ENCODE data around the gene SRMS. TPM values are rescaled to one million over a fixed set of nuclear protein-coding genes. Genes with fewer than 3 reads are reported as not detected.

The SRMS gene
- polyA plus RNA-seq, 1 donor (not counting 4 experiments of a cell fraction or from before 2014, with no cell fraction given), result 0.10 TPM

DNA sequence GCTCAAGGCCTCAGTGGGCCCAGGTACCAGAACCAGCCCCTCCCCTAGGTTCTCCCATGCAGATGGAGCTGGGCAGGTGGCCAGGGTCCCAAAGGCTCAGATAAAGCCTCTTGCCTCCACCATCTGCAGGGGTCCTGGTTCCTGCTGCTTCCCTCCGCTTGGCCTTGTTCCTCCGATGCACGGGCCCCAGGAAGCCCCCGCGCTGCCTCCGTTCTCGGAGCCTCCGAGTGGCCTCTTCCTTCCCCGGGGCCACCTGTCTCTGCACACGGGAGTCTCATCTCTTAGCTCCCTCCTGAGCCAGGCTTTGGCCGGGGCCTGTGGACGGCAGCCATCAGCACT is 8.5 kb downstream of the SRMS start:
- Histone ChIP-seq H3K27ac (ENCODE audit: control insufficient read depth, insufficient read depth, low read length) (no peak overlapping the region), H3K4me3 (ENCODE audit: control insufficient read depth in 2 of 3, extremely low read depth in 1 of 3, insufficient read depth in 2 of 3, low read depth in 1 of 3, low read length in 3 of 3) (no peak overlapping the region), H4K20me1 (ENCODE audit: control insufficient read depth, extremely low read depth, insufficient read depth, low read length) (no peaks in the 10 kb centered on the region), H3K27me3 (ENCODE audit: control insufficient read depth, extremely low read depth, insufficient read depth, low read length) (no peaks in the 10 kb centered on the region), H3K36me3 (ENCODE audit: control insufficient read depth in 2 of 2, extremely low read depth in 1 of 2, insufficient read depth in 2 of 2, low read length in 2 of 2) (no peaks in the 10 kb centered on the region), H2AFZ (ENCODE audit: control insufficient read depth, low read length) (no peak overlapping the region), H3K9ac (ENCODE audit: control insufficient read depth, extremely low read depth, insufficient read depth, low read length) (no peak overlapping the region), H3K4me2 (ENCODE audit: control insufficient read depth, extremely low read depth, insufficient read depth, low read depth, low read length) (no peak overlapping the region), H3K9me3 (ENCODE audit: control insufficient read depth, low read depth, low read length) (no peaks in the 10 kb centered on the region), H3K79me2 (ENCODE audit: control insufficient read depth, insufficient read depth, low read length) (peaks cover 10% of the 10 kb centered on the region), H3K9me1 (ENCODE audit: control insufficient read depth, extremely low read depth, insufficient read depth, low read length) (no peaks in the 10 kb centered on the region), H3K4me1 (ENCODE audit: control insufficient read depth, extremely low read depth, insufficient read depth, low read length) (peaks cover 40% of the 10 kb centered on the region)
- DNase-seq (ENCODE audit: low read depth, low spot score), result no peak
- TF ChIP-seq, protein P1, sequence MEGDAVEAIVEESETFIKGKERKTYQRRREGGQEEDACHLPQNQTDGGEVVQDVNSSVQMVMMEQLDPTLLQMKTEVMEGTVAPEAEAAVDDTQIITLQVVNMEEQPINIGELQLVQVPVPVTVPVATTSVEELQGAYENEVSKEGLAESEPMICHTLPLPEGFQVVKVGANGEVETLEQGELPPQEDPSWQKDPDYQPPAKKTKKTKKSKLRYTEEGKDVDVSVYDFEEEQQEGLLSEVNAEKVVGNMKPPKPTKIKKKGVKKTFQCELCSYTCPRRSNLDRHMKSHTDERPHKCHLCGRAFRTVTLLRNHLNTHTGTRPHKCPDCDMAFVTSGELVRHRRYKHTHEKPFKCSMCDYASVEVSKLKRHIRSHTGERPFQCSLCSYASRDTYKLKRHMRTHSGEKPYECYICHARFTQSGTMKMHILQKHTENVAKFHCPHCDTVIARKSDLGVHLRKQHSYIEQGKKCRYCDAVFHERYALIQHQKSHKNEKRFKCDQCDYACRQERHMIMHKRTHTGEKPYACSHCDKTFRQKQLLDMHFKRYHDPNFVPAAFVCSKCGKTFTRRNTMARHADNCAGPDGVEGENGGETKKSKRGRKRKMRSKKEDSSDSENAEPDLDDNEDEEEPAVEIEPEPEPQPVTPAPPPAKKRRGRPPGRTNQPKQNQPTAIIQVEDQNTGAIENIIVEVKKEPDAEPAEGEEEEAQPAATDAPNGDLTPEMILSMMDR (optimal IDR thresholded peaks at IDR 0.05 in 1 of 3, IDR thresholded peaks at IDR 0.05 in 1 of 3, conservative IDR thresholded peaks at IDR 0.05 in 1 of 3; ENCODE audit: extremely low read depth in 1 of 3, insufficient read depth in 2 of 3, low read length in 3 of 3), result no peak
- TF ChIP-seq EZH2 (IDR thresholded peaks at IDR 0.05; ENCODE audit: low read length), result no peak
- no peak for FAIRE-seq
- dilution Hi-C loops (cut with MboI; ENCODE audit: extremely low pct_ligation_motif_present, low sequenced_read_pairs), result no loop called here

DNA sequence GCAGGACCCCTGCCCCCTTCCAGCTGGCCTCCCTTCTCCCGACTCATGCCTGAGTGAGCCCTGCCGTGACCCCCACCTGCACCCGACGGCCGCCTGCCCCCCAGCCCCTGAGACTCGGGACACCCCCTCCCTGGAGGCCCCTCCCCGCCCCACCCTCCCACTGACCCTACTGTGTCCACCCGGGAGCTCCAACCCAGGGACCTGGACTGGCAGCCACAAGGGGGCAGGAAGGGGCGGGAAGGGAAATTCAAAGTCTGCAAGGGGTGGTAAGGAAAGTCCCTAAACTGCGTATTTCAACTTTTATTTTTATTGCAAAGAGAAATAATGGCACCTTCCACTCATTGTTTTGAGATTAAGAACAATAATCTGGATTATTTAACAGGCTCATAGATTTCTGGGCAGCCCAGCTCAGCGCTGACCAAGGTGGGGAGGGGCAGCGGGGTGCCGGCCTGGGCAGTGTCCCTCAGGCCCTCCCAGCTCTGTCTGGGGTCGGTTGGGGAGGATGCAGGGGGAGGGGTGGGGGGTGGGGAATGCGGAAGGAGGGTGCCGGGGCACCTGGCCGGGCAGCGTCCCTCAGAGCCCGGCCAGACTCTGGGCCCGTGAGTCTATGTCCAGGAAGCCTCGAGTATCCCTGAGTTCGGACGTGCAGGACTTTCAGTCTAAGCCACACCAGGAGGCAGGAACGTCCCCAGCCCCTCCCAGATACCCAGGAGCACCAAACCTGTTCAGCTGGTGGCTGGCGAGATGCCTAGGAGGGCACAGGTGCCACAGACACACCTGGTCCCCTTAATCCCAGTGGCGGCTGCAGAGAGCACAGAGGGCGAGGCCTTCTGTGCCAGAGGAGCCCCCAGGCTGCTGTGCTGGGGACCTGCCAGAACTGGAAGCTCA is 9.1 kb downstream of the SRMS start:
- peaks cover 0 to 3% of the 10 kb centered on the region in 2 experiments for H3K36me3 ChIP-seq (ENCODE audit: control insufficient read depth in 2 of 2, extremely low read depth in 1 of 2, insufficient read depth in 2 of 2, low read length in 2 of 2)
- no peak overlapping the region for H3K27ac ChIP-seq (ENCODE audit: control insufficient read depth, insufficient read depth, low read length)
- no peak for DNase-seq (ENCODE audit: low read depth, low spot score)
- H3K27me3 ChIP-seq (ENCODE audit: control insufficient read depth, extremely low read depth, insufficient read depth, low read length), result no peaks in the 10 kb centered on the region
- peaks cover 10% of the 10 kb centered on the region for H3K79me2 ChIP-seq (ENCODE audit: control insufficient read depth, insufficient read depth, low read length)
- H2AFZ ChIP-seq (ENCODE audit: control insufficient read depth, low read length), result no peak overlapping the region
- dilution Hi-C loops (cut with MboI; ENCODE audit: extremely low pct_ligation_motif_present, low sequenced_read_pairs), result no loop called here
- peaks cover 42% of the 10 kb centered on the region for H3K4me1 ChIP-seq (ENCODE audit: control insufficient read depth, extremely low read depth, insufficient read depth, low read length)
- peak overlapping the region in 1 of 3 experiments; percentile 78 for H3K4me3 ChIP-seq (ENCODE audit: control insufficient read depth in 2 of 3, extremely low read depth in 1 of 3, insufficient read depth in 2 of 3, low read depth in 1 of 3, low read length in 3 of 3)
- peak overlapping the region; percentile 80 for H3K4me2 ChIP-seq (ENCODE audit: control insufficient read depth, extremely low read depth, insufficient read depth, low read depth, low read length)
- TF ChIP-seq, protein P1 (optimal IDR thresholded peaks at IDR 0.05 in 1 of 3, IDR thresholded peaks at IDR 0.05 in 1 of 3, conservative IDR thresholded peaks at IDR 0.05 in 1 of 3; ENCODE audit: extremely low read depth in 1 of 3, insufficient read depth in 2 of 3, low read length in 3 of 3), result peak in 1 of 3 experiments; percentile 7
- TF ChIP-seq EZH2 (IDR thresholded peaks at IDR 0.05; ENCODE audit: low read length), result no peak
- no peaks in the 10 kb centered on the region for H3K9me1 ChIP-seq (ENCODE audit: control insufficient read depth, extremely low read depth, insufficient read depth, low read length)
- H3K9ac ChIP-seq (ENCODE audit: control insufficient read depth, extremely low read depth, insufficient read depth, low read length), result no peak overlapping the region
- H3K9me3 ChIP-seq (ENCODE audit: control insufficient read depth, low read depth, low read length), result no peaks in the 10 kb centered on the region
- FAIRE-seq, result no peak
- H4K20me1 ChIP-seq (ENCODE audit: control insufficient read depth, extremely low read depth, insufficient read depth, low read length), result peaks cover 5% of the 10 kb centered on the region
